Activated T-cell treated with anti-CD3 and anti-CD28 coated beads, Interleukin-2, amount 50 U/mL, for 48 hours (primary cell): ENCODE measurements around the gene MELTF.

ENCODE experiments used
- DNase-seq, 2 experiments: peaks; one replicate each; pipeline ENCODE4 v3.0.0-alpha.2; 2020

Gene MELTF

GRCh38 chr3:197008436-197009209 lies 21.0 kb downstream of the MELTF start:
- no peak for DNase-seq

GRCh38 chr3:197007953-197008352 lies 21.7 kb downstream of the MELTF start:
- DNase-seq: no peak

DNA sequence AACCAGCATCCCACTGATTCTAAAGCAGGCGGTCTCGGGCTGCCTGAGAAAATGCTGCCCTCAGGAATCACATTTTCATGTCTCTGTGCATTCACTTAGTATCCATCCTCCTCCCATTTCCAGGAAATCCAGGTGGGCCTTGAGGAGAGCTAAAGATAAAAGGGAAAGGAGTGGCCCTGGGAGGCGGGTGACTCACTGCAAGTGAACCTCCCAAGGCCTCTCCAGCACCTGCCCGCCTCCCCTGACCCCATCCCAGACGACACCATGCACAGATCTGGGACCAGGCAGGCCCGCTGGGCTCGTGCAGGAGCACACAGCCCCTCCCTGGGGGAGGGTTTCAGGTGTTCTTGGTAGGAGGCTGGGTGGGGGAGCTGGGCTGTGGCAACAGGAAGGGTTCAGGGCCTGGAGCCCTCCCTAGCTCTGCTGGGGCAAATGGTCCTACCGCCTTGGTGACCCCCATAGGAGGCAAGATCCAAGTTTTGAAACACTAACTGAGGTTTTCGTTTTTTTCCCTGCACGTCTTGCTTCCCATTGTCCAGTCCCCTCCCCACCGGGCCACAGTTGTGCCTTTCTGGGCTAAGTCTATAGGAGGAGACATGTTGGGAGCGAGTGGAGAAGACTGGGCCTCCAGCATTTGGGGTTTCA lies 22.2 kb downstream of the MELTF start:
- DNase-seq: no peak

DNA sequence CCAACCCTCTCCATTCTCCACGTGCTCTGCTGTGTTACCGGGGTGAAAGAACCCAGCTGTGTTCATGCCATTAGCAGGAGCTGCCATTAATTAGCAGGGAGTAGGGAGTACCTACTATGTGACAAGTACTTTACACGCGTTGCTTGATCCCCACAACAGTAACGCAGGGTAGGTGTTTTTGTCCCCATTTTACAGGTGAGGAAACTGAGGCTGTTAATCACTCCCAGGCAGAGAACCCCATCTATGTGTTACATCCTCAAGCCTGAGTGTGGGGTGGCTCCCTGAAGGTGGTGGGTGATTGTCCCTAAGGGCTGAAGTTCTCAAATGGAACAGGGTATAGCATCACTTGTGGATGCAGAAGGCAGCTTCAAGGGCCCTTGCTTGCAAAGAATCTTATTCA lies 22.8 kb downstream of the MELTF start:
- no peak for DNase-seq

- DNase-seq: no peak
Measured at GRCh38 chr3:197006446-197006845, 23.2 kb downstream of the MELTF start.

- DNase-seq: peak; percentile 62 to 66
Measured at GRCh38 chr3:197003461-197004385, 25.9 kb downstream of the MELTF start.

- peak; percentile 83 to 87 for DNase-seq
Measured at GRCh38 chr3:197002701-197003454, 26.7 kb downstream of the MELTF start.

DNA sequence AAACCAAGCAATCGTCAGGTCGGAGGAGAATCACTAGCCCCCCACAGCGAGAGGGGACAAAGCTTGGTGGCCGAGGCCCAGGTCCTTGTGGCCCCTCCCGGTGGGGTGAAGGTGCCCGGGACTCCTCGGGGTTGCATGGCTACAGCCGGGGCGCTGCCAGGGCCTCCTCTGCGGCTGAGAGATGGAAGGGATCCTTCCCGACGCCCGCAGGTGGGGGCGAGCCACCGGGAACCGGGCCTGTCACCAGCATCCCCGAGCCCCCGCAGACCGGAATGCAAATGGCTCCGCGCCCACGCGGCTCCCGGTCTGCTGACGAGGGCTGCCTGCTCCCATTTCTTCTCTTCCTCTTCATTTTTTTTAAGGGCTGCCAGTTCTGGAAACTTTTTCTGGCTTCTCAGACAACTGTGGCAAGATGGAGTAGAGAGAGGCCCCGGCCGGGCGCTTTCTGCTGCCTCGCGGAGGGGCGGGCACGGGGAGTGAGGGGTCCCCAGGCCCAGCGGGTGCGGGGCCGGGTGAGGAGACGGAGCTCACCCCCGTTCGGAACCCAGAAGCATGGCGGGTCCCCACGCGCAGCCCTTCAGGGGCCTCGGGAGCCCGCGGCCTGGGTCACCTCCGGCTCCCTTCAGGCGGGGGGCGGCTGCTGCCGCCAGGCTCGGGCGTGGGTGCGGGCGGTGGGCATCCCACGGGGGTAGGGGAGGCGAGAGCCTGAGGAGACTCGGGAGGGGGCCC lies 27.5 kb downstream of the MELTF start:
- no peak for DNase-seq

GRCh38 chr3:197001106-197001971 lies 28.3 kb downstream of the MELTF start:
- DNase-seq: no peak

- no peak for DNase-seq
Measured at GRCh38 chr3:197000211-197000610, 29.4 kb downstream of the MELTF start.

GRCh38 chr3:196998966-196999760 lies 30.5 kb downstream of the MELTF start:
- DNase-seq: no peak

- DNase-seq: no peak
Measured at GRCh38 chr3:196997311-196997710, 32.3 kb downstream of the MELTF start.

GRCh38 chr3:196996454-196997265 lies 33.0 kb downstream of the MELTF start:
- DNase-seq: no peak

GRCh38 chr3:196995646-196996355 lies 33.8 kb downstream of the MELTF start:
- DNase-seq: no peak

GRCh38 chr3:196995027-196995426 lies 34.6 kb downstream of the MELTF start:
- no peak for DNase-seq

GRCh38 chr3:196994056-196994455 lies 35.6 kb downstream of the MELTF start:
- no peak for DNase-seq

DNA sequence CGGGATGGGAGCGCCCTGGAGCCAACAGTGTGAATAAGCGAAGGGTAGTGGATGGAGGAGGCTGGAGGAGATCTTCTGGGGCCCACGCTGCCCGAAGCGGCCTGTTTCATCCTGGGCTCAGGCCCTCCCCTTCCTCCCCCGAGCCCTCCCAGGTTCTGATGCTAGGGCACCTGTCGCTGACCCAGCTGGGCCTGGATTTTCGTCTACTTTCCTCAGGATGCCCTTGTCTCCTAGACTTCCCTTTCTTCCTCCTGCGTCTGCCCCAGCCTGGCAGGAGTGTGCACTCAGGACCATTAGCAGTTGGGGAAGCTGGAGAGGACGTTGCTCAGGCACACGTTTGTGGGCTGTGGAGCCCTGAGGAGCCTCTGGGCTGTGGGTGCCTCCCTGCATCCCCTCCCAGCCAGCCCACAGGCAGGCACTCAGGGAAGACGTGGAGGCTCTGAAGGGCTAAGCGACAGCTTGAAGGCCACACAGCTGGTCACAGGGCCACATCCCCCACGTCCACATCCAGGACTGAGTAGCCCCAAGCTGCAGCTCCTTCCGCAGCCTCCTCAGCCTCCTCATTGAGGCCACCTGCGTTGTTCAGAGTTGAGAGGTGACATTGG lies 37.1 kb downstream of the MELTF start:
- no peak for DNase-seq
